GM21529 (cell line): ENCODE results near the gene CYBC1.
A peak's percentile ranks its signal among the peaks of the same experiment; 100 is the strongest.

Experiments used
- ATAC-seq: cut with Tn5 transposase; IDR thresholded peaks from one replicate; pipeline ENCODE4 v1.9.1; 2021; ENCODE audit not compliant: unreplicated experiment

CYBC1 gene

GRCh38 chr17:82450357-82451106 is at the start of gene CYBC1:
CYBC1 (minus strand) TSS chr17:82450752; CDS start chr17:82449254, 1,498 bp downstream.
- peak; percentile 59 for ATAC-seq

- ATAC-seq = peak; percentile 17
Observed at GRCh38 chr17:82497483-82498405, 47.2 kb upstream of the CYBC1 start.

- peak; percentile 48 for ATAC-seq
Observed at GRCh38 chr17:82496529-82497434, 46.2 kb upstream of the CYBC1 start.

- ATAC-seq = no peak
Observed at GRCh38 chr17:82495844-82496528, 45.4 kb upstream of the CYBC1 start.

- ATAC-seq = peak; percentile 55
Observed at GRCh38 chr17:82494236-82495055, 43.9 kb upstream of the CYBC1 start.

GRCh38 chr17:82493226-82493781 is 42.8 kb upstream of the CYBC1 start:
- ATAC-seq = no peak

- no peak for ATAC-seq
Observed at GRCh38 chr17:82492643-82493225, 42.2 kb upstream of the CYBC1 start.

- ATAC-seq = no peak
Observed at GRCh38 chr17:82491533-82491932, 41.0 kb upstream of the CYBC1 start.

GRCh38 chr17:82491196-82491530 is 40.6 kb upstream of the CYBC1 start:
- ATAC-seq = no peak

GRCh38 chr17:82490512-82491195 is 40.1 kb upstream of the CYBC1 start:
- ATAC-seq = no peak

- no peak for ATAC-seq
Observed at GRCh38 chr17:82489851-82490511, 39.4 kb upstream of the CYBC1 start.

- no peak for ATAC-seq
Observed at GRCh38 chr17:82489117-82489516, 38.6 kb upstream of the CYBC1 start.

GRCh38 chr17:82487910-82488309 is 37.4 kb upstream of the CYBC1 start:
- no peak for ATAC-seq

- no peak for ATAC-seq
Observed at GRCh38 chr17:82486231-82487094, 35.9 kb upstream of the CYBC1 start.

GRCh38 chr17:82483836-82484235 is 33.3 kb upstream of the CYBC1 start:
- ATAC-seq = no peak

GRCh38 chr17:82483204-82483660 is 32.7 kb upstream of the CYBC1 start:
- ATAC-seq = no peak

- no peak for ATAC-seq
Observed at GRCh38 chr17:82480318-82480717, 29.8 kb upstream of the CYBC1 start.
